HG02610 (cell line): ENCODE results near the gene HTR7.

Source experiments
- ATAC-seq: cut with Tn5 transposase; IDR thresholded peaks from one replicate; pipeline ENCODE4 v1.9.1; 2021; ENCODE audit warnings: mild to moderate bottlenecking, moderate library complexity; ENCODE audit not compliant: unreplicated experiment

HTR7 gene

GRCh38 chr10:90745565-90745964 is 112.3 kb downstream of the HTR7 start:
- no peak for ATAC-seq

DNA sequence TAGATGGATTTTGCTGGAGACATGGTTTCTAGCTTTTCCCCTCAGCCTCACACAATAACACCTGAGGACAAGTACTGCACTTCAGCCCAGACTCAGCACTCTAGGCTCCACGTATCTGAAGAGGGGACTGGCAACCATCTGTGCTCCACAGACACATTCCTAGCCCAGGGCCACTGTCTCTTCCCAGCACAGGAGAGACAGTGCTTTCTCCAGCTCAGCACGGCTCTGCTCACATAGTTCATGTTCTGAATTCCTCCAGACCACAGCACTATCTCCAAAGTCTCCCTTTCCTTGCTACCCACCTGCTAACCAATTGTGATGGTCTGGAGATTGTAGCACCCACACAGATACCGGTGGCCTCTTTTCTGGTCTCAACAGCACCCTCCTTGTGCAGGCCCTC is 114.5 kb downstream of the HTR7 start:
- no peak for ATAC-seq

- no peak for ATAC-seq
These were observed 115.8 kb downstream of the HTR7 start for GRCh38 chr10:90741926-90742565.

DNA sequence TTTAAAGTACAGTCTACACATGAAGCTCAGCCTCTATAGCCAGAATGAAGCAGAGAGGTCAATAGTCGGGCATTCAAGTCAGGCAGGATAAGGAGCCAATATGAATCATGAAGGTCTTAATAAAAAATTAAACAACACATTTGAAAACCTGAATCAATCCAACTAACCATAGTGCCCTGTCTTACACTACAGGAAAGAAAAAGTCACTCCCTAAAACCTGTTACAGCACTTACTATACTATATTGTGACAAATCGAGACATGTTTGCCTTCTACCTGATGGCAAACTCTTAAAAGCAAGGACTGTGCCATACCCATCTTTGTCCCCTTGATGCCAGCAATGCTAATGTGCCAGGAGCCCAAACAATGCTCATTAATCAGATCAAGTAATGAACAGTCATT is 117.6 kb downstream of the HTR7 start:
- ATAC-seq, result no peak

DNA sequence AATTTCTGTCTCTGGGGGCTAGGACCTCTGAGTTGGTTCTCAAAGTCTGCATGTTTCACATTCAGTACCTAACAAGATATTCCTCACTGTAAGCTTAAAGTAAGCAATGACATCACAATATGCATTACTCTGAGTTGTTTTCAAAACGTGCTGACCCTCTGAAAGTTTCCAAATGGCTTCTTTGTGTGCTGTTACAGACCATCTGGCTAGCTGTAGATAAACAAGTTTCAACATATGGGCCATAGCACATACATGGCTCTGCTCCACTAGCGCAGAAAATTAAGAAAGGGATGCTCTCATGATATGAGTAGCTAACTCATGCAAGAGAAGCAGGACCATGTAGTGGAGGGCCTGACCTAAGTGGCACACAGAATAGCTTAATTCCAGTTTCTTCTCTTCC is 119.0 kb downstream of the HTR7 start:
- no peak for ATAC-seq

- ATAC-seq, result no peak
These were observed 123.4 kb downstream of the HTR7 start for GRCh38 chr10:90734415-90734814.

- no peak for ATAC-seq
These were observed 125.3 kb downstream of the HTR7 start for GRCh38 chr10:90732581-90732980.

DNA sequence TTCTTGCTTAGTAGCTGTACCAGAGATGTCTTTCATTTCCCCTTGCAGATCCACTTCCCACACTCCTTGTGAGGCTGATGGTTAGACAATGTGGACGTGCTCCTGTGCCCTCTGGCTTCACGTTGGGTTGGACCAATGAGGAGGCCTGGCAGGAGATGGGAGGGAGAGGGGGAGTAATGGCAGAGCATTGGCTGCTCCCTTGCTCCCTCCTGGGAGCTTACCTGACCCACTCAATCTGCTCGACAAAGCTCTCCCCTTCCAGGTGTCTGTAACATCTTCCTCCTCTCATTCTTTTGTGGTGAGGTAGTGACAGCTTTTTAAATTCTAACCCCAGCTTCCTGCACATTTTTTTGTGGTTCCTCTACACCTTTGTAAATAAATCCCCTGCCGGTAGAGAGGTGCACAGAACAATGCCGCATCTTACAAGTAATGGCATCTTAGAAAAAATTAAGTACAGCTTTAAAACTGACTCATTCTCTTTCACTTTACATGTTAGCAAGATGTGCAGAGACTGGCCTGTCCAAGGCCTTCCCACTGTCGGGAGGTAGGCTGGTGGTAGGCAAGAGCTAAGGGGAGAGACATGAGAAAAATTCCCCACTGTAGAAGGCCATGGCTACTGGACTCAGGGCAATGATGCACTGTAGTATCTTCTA is 134.3 kb downstream of the HTR7 start:
- no peak for ATAC-seq

GRCh38 chr10:90722832-90723231 is 135.0 kb downstream of the HTR7 start:
- no peak for ATAC-seq

DNA sequence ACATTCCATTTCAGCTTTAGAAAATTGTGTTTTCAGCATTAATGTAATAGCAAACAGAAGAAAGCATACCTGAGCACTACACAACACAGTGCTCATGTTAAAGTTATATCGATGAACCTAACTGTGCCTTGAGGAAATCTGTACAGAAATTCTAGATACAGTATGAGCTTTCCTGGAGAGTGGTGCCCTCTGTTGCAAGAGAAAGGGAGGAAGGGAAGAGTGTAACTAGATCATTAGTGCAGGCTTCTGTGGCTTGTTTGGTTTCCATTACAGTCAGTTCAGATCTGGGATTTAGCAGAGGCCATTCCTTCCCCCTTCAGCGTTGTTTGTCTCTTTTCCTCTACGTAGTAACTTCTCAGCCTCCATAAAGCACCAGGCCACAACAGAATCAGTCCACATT is 139.7 kb downstream of the HTR7 start:
- ATAC-seq, result no peak

DNA sequence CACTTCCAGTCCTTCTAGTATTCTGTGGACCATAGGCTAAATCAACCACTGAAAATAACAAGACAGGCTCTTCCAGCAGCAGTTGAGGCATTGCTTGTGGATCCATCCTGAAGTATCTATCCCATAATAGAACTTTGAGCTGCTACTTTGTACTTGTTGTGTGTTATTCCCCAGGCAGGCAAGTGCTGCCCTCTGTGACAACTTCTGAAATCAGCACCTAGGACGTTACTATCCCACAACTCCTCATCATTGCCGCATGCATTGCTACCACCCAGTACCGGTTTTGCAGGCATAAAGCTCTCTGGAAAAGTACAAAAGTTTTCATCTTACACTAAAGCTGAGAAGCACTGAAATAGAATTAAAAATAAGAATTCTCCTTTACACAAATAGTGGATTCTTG is 145.3 kb downstream of the HTR7 start:
- ATAC-seq, result no peak

- no peak for ATAC-seq
These were observed 148.1 kb downstream of the HTR7 start for GRCh38 chr10:90709727-90710126.

GRCh38 chr10:90707657-90708056 is 150.2 kb downstream of the HTR7 start:
- no peak for ATAC-seq

DNA sequence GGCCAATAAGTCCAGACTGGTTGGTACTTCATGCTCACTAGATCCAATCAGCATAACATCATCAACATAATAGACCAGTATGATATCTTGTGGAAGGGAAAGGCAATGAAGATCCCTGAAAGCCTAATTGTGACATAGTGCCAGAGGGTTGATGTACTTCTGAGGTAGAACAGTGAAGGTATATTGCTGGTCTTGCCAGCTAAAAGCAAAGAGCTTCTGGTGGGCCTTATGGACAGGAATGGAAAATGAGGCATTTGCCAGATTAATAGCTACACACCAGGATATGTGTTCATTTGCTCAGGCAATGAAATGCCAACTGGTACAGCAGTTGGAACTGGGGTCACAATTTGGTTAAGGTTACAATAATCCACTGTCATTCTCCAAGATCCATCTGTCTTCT is 156.4 kb downstream of the HTR7 start:
- no peak for ATAC-seq

DNA sequence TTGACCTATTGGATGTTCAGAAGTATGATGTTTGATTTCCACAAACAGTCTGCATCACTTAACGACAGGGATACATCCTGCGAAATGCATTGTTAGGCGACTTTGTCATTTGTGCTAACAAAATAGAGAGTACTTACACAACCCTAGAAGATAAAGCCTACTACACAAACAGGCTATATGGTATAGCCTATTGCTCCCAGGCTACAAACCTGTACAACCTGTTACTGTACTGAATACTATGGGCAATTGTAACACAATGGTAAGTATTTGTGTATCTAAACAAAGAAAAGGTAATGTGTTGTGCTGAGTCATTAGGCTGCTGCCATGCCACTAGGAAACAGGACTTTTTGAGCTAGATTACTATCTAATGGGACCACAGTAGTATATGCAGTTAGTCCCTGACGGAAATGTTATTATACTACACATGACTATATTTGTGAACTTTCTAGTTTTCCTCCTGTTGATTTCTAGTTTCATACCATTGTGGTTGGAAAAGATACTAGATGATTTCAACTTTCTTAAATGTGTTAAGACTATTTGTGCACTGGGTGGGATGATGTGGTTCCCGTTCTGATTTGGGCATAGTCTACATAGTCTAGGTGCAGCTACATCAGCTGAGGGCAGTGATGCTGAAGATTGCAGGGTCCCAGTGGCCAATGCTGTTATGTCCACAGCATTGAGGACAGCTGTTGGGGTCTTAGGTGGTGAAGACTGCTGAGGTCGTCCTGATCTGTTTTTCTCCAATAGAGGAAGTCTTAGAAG is 161.7 kb downstream of the HTR7 start:
- no peak for ATAC-seq
